Measurements from ENCODE around the gene CDC42EP5.
"Not testable (repeated sequence)": the region's sequence is repeated elsewhere in the genome, so short reads cannot be mapped to it uniquely, and the experiment has no call there.

CDC42EP5 gene

DNA sequence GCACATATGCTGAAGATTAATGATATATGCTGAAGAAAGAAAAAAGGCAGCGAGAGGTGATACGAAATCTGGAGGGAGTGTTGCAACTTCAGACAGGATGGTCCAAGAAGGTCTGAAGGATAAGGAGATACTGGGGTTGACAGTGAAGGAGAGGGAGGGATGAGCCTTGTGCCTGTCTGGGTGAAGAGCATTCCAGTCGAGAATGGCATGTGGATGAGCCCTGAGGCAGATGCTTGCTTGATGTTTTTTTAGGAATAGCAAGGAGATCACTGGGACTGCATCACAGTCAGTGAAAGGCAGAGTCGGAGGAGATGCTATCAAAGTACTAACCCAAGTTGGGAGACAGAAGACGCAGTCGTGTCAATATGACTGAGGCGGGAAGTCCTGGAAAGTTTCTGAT, 16.2 kb upstream of the CDC42EP5 start:
- DNase-seq = no peak

DNA sequence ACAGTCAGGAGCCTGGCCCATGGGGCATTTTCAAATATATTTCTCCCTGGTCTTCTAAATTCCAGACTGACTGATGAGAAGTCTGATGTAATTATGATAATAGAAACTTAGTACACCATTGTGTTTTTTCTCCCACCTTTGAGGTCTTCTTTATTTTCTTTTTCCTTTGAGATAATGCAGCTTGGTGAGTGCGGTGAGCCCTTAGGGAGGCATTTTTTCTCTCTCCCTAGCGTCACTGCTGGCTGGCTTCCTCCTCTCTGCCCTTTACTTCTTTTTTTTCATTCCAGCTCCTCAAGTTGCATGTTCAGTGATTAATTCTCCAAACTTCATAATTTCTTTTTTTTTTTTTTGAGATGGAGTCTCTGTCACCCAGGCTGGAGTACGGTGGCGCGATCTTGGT, 12.8 kb upstream of the CDC42EP5 start:
- no peak for DNase-seq

DNA sequence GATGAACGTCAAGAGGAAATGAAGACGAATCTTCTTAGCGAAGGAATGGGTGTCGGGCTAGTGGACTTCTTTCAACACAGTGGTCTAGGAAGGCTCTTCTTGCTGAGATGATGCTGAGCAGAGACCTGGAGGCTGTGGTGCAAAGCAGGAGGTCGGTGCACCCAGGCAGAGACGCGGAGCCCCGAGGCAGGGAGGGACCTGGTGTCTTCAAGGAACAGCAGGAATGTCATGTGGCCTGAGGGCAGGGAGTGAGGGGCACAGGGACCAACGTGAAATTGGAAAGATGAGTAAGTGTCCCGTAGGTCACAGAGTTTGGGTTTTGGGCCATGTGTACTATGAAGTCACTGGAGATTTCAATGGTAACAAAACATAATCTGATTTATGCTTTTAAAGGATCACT, 11.4 kb upstream of the CDC42EP5 start:
- no peak for DNase-seq

DNA sequence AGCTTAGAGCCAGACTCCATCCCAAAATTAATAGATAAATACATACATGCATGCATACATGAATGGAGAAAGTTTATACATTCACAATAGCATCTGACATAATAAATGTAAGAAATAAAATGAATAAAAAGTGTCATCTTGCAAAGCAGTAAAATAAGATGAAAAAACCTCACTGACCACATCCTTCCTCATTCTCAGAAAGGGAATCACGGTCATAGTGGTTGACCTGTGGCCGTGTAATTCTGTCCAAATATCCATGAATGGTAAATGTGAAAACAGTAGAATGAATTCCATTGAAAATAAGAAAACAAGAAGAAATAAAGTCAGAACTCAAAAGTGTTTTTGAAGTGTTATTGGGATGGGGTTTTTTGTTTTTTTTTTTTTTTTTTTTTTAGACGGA, 9.8 kb upstream of the CDC42EP5 start:
- DNase-seq = no peak

DNA sequence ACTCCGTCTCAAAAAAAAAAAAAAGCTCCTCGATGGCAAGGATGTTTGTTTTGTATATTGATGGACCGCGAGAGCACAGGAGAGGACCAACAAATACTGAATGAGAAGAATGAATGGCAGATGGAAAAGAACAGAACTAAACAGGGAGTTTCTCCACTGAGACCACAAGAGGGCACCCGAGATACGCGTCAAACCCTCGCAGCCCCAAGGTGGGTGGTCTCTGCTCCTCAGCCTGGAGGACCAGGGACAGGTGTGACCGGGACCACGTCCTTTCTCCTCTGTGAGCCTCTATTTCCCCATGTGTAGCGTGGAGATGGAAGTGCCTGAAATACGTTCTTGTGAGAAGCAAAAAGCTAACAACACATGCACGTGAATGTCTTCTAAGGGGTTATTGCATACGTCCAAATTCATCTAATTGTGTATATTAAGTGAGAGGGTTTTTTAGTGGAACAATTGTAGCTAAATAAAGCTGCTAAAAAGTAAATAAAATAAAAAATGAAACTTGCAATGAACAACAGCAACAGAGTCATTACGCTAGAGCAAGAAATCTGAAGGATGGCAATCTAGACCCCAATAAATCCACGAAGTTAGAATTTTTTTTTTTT, 8.3 kb upstream of the CDC42EP5 start:
- peak; percentile 26 to 31 for DNase-seq

DNA sequence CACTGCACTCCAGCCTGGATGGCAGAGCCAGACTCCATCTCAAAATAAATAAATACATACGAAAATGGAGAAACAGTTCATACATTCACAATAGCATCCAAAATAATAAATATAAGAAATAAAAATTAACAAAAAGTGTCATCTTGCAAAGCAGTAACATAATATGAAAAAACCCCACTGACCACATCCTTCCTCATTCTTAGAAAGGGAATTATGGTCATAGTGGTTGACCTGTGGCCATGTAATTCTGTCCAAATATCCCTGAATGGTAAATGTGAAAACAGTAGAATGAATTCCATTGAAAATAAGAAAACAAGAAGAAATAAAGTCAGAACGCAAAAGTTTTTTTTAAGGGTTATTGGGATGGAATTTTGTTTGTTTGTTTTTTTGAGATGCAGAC, 7.0 kb upstream of the CDC42EP5 start:
- no peak for DNase-seq

DNA sequence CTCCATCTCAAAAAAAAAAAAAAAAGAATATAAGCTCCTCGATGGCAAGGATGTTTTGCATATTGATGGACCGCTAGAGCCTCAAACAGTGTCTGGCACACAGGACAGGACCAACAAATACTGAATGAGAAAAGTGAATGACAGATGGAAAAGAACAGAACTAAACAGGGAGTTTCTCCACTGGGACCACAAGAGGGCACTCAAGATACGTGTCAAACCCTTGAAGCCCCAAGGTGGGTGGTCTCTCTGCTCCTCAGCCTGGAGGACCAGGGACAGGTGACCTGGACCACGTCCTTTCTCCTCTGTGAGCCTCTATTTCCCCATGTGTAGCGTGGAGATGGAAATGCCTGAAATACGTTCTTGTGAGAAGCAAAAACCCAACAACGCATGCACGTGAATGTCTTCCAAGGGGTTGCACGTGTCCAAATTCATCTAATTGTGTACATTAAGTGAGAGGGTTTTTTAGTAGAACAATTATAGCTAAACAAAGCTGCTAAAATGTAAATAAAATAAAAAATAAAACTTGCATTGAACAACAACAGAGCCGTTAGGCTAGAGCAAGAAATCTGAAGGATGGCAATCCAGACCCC, 5.7 kb upstream of the CDC42EP5 start:
- peak; percentile 22 to 27 for DNase-seq

DNA sequence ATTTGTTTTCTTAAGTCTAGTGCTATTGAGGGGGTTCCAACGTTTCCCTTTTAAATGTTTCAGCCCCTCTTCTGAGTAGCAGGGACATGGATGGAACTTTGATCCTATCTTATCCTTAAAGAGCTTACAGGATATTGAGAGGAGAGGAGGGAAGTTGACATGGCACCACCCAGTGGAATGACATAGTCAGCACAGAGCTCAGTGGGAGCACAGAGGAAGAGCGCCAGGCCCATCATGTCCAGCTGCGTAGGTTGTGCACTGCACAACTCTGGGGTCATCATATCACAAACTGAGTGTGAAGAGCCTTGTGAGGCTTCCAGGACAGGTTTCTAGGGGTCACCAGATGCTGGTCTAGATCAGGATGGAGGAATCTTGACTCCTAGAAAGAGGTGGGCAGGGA, 4.6 kb upstream of the CDC42EP5 start:
- no peak for DNase-seq

DNA sequence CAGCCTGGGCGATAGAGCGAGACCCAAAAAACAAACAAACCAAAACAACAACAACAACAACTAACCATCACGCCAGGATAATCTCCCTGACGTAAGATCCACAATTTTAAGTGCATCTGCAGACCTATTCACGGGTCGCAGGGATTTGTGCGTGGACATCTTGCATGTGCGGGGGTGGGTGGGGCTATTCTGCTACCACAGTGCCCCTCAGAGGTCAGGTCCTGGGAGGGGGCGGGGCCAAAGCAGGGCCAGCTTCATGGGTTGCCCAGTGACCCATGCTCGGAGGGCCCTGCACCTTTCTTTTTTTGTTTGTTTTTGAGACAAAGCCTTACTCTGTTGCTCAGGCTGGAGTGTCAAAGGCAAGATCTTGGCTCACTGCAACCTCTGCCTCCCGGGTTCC, 2.6 kb upstream of the CDC42EP5 start:
- DNase-seq = no peak

DNA sequence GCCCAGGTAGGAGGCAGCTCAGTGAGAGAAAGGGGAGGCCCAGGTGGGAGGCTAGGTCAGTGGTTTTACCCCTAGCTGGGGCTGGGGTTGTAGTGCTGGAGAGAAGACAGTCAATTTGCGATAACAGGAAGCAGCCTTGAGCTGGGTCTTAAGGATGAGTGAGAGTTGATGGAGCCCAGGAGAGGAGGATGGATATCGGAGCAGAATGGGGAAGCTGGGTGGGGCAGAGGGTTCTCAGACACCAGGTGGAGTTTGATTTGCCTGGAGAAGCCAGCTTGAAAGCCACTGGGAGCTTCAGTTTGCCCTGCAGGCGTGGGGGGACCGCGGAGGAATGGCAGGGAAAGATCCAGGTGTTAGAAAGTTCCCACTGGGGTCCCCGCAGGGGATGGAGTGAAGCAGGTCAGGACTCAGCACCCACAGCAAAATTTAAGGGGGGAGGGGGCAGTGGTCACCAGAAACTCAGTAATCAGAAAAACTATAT, 836 bp upstream of the CDC42EP5 start:
- no peak for DNase-seq

DNA sequence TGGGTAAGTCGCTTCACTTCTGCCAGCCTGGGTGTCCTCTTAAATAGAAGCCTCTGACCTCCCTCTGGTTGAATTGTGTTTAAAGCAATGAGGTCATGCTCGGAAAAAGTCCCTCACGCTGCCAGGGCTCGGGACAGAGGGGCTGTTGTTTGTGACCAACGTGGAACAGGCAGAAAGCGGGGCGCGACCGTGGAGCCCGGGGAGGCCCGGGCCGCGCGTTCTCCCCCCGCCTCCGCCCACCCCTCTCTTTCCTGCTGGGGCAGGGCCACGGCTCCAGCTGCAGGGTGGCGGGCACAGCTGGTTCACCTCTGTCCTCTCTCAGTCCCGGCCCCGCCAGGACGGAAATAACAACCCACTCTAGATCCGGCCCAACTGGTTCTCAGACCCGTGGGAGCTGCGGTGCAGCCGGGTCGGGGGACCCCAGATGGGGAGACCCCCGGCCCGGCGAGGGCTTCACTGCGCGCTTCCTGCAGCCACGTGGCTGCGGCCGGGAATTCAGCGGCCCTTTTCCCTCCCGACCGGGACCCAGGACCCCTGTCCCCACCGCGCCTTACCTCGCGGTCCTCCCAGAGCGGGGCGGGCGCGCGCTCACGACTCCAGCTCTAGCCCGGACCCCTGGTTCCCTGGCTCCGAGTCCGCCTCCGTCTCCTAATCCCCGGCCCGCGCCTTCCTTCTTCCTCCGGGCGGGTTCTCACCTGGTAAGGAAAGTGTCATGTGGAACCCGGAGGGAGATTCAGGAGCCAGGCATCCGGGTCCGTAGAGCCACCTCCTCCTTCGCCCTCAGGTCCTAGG, 1.9 kb downstream of the CDC42EP5 start:
- DNase-seq = no peak

DNA sequence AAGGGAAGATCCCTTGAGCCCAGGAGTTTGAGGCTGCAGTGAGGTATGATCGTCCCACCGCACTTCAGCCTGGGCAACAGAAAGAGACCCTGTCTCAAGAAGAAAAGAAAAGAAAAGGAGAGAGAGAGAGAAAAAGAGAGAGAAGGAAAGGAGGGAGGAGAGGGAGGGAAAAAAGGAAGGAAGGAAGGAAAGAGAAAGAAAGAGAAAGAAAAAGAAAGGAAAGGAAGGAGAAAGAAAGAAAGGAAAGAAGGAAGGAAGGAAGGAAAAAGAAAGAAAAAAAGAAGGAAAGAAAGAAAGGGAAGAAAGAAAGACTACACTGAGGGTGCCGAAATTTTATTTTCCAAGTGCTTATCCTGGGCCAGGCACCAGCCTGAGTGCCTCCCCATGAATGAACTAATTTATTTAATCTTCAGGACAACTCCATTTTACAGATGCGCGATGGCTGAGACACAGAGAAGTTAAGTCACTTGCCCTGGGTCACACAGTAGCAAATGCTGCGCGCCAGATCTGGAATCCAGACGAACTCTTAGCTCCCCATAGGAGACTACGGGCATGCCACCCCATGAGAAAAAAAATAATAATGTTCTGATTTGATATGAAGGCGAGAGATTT, 2.7 kb downstream of the CDC42EP5 start:
- no peak for DNase-seq

DNA sequence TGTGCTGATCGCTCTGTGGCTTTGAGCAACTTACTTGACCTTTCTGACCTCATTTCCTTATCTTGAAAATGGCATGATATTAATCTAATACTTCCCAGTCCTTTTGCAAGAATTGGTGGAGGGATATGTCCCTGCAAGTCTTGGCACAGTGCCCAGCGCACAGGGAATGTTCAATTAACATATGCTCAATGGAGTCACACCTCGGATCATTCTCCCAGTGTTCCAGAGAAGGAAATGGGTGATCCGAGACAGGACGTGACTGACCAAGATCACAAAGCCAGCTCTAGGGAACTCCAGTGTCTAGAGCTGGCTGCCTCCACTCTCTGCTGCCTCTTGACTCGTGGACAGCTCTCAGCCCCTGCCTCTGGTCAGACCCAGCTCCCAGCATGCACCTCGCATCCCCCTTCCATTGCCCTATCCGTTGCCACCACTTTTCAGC, 3.6 kb downstream of the CDC42EP5 start:
- no peak for DNase-seq

DNA sequence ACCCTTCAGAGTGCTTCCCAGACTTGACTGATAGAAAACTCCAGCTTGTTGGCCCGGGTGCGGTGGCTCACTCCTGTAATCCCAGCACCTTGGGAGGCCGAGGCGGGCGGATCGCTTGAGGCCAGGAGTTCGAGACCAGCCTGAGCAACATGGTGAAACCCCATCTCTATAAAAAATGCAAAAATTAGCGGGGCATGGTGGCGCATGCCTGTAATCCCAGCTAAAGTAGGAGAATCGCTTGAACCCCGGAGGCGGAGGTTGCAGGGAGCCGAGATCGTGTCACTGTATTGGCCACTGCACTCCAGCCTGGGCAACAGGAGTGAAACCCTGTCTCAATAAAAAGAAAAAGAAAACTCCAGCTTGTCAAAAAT, 7.0 kb downstream of the CDC42EP5 start:
- DNase-seq = not testable (repeated sequence)

DNA sequence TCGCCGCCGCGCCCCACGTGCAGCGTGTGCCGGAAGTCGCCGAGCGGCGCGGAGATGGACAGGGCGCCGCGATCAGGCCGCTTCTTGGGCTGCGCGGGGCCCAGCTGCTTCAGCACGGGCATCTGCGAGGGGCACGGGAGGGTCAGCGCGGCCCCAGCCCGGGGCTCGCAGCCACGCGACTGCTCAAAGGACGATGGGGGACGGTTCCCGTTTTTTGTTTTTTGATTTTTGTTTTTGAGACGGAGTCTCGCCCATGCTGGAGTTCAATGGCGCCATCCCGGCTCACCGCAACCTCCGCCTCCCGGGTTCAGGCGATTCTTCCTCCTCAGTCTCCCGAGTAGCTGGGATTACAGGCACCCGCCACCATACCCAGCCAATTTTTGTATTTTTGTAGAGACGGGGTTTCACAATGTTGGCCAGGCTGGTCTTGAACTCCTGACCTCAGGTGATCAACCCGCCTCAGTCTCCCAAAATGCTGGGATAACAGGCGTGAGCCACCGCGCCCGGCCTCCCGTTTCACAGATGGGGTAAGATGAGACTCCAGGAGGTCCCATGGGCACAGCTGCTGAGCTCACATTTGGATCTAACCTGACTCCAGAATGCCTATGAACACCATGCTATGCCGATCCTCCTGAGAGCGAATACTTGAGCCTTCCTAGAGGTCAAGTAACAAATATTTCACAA, 7.5 kb downstream of the CDC42EP5 start:
- DNase-seq = no peak

DNA sequence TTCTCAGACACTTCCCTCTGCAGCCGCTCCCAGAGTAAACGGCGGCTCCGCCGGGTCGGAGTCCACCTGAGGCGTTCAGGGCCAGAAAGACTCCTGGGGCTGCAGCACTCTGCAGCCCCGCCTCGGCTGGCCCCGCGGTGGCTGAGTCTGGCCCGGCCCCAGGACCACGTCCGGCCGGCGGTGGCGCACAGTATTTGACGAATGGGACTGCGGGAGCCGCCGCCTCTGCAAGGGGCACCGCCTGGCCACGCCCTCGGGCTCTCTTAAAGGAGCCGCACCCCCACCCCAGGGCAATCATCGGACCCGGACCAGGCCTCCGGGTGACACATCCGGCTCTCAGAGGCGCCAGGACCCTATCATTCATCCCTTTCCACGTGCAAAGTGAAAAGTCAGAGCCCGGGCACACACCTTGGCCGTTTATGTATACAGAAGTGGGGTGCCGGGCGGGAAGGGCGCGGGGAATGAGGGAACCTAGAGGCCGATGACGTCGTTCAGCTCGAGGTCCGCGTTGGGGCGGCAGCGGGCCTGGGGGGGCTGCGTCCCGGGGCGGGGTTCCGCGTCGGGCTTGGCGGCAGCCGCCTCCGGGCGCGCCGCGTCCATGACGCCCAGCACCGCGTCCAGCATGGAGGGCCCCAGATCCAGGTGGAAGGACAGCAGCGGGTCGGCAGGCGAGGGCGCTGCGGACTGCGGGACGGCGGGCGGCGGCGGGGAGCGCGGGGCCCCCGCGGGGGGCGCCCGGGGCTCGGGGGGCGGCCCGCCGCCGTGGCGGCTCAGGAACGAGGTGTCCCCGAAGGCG, 8.3 kb downstream of the CDC42EP5 start:
- DNase-seq = peak in 1 of 2 donors; percentile 49

DNA sequence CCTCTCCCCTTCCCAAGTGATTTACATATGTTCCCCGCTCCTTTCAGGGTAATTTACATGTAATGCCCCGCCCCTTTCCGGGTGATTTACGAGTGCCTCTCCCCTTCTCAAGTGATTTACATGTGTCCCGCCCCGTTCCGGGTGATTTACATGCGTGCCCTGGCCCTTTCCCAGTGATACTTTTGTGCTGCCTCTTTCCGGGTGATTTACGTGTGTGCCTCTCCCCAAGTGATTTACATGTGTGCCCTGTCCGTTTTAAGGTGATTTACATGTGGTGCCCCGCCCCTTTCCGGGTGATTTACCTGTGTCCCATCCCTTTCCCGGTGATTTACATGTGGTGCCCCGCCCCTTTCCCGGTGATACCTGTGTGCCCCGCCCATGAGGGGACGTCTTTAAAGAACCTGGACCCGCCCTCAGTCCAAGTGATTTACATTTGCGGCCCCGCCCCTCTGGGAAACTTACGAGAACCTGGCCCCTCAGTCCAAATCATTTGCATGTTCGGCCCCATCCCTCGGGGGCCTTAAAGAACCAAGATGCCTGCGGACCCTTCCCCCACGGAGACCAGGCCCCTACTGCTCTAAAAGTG, 9.0 kb downstream of the CDC42EP5 start:
- DNase-seq = peak; percentile 55 to 98

DNA sequence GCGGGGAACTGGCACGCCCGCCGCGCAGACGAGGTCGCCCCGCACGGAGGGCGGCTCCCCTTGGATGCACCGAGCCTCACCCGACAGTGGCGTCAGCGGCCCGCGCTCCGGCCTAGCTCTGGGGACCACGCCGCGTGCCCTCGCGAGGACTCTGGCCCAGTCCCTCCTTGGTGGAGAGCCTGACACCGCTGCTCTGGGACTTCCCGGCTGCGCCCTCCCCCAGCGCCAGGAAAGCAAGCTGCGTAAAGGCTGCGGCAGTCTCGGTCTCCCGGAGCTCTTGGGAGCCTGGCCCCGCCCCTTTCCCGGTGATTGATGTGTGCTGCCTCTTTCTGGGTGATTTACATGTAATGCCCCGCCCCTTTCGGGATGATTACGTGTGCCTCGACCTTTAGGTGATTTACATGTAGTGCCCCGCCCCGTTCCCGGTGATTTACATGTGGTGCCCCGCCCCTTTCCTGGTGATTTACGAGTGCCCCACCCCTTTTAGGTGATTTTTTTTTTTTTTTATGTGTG, 9.5 kb downstream of the CDC42EP5 start, which contains the start of gene LENG9:
TSS of gene LENG9 (minus strand) at position 248 of the 513 bp plus-strand sequence. CDS start 252 bp downstream, outside the sequence.
- DNase-seq = peak; percentile 93 to 98

DNA sequence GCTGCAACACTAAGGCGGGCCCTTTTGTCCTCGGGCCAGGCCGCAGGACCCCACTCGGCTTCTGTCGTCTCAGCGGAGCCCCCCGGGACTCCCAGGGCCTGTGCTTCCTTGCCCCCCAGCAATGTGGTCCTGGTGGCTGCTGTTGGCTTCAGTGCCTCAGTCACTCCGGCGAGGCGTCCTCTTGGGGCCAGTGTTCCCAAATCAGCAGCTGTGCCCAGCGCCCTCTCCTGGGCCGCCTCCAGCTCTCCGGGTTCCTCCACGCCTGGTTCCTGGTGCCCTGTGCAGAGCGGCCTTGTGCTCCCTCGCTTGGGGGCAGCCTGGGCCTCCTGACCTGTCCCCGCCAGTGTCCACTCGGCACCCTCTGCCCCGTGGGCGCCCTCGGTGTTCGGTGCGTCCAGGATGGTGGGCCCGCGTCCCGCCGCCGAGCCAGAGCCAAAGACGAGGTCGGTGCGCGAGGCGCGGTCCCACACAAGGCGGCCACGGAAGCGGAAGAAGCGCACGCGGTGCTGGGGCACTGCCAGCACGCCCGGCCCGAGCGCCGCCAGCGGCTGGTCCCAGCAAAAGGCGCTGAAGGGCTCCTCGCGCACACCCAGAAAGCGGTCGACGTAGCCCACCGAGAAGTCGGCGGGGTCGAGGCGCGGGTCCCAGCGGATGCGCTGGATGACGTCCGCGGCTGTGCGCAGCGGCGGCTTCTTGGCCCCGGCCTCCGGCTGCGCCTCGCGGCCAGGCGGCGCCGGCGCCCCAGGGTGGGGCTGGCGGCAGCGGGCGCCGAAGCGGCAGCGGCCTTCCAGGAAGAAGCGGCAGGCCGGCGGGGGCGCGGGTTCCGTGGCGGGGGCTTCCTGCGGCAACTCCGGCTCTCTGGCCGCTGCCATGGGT, 10.2 kb downstream of the CDC42EP5 start:
- peak; percentile 15 to 74 for DNase-seq

DNA sequence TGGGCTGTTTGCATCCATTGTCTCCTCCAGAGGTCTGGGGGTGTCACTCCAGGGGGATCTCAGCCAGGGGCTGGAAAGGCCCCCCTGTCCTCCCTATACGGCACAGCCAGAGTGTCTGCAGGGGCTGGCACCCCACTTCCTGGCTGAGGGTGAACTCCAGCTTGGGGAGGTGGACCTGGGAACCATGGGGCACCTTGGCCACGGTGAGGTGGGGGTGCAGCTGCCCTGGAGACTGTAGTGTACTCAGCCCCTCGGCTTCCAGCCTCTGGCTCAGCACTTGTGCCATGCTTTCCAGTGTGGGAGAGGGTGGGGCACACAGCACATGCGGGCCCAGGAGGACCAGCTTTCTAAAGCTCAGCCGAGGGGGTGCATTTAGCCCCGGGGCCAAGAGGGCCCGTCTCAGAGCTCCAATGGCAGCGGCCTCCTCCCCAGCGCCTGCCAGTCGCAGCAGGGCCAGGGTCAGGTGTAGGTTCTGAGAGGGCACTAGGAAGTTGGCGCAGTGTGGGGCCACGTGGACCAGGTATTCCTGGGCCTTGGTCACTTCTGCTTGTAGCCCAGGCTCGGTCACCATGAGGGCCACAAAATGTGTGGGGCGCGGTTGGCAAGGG, 10.9 kb downstream of the CDC42EP5 start:
- DNase-seq = no peak
